SK-MEL-5 (cell line): ENCODE measurements around the gene GRIA1. TPM values are rescaled to one million over a fixed set of nuclear protein-coding genes. Genes with fewer than 3 reads are reported as not detected.

Source experiments
- DNase-seq: peaks from one replicate; pipeline ENCODE4 v3.0.0-alpha.2; 2016; ENCODE audit warnings: low read depth, low spot score
- in situ Hi-C: cut with HindIII; loops from 2 replicates; pipeline ENCODE4 v1.10.0; 2016; ENCODE audit warnings: low sequenced_read_pairs, high pct_unique_total_duplicates, low pct_unique_long_range_greater_than_20kb
- polyA plus RNA-seq, 2 experiments: library from polyadenylated mRNA; depleted of rRNA; stranded (reverse); fragments of >200 nt; gene quantifications; 2 replicates each; pipeline ENCODE4 v1.2.3, GENCODE V29; 2015
- total RNA-seq: library from RNA; depleted of rRNA; stranded (reverse); fragments of >200 nt; shearing (Covaris generic); gene quantifications from 2 replicates; pipeline ENCODE4 v1.2.3, GENCODE V29; 2014; rRNA removed

Gene GRIA1
- total RNA-seq: not detected in 2 replicates
- not detected in 2 replicates for polyA plus RNA-seq (2015; cell fraction: cytosol; rRNA removed)
- polyA plus RNA-seq (2015; cell fraction: nucleus; rRNA removed): not detected in 2 replicates

- no peak for DNase-seq
- in situ Hi-C loops: no loop called here
Observed at GRCh38 chr5:153490118-153491037, at the start of gene GRIA1. Gene GRIA1 (plus strand): TSS chr5:153490670.

GRCh38 chr5:153445875-153446579, 44.4 kb upstream of the GRIA1 start:
- no peak for DNase-seq
- in situ Hi-C loops: no loop called here

- in situ Hi-C loops: no loop called here
- no peak for DNase-seq
Observed at GRCh38 chr5:153447534-153447933, 42.9 kb upstream of the GRIA1 start.

GRCh38 chr5:153456354-153456753, 34.1 kb upstream of the GRIA1 start:
- DNase-seq: no peak
- in situ Hi-C loops: no loop called here

- in situ Hi-C loops: no loop called here
Observed at GRCh38 chr5:153456993-153457392, 33.5 kb upstream of the GRIA1 start.

GRCh38 chr5:153458268-153458667, 32.2 kb upstream of the GRIA1 start:
- no peak for DNase-seq
- in situ Hi-C loops: no loop called here

More at GRCh38 chr5:153456993-153457392, 33.5 kb upstream of the GRIA1 start:
- no peak for DNase-seq

- no peak for DNase-seq
- in situ Hi-C loops: no loop called here
Observed at GRCh38 chr5:153459051-153459743, 31.3 kb upstream of the GRIA1 start.

GRCh38 chr5:153460421-153460820, 30.0 kb upstream of the GRIA1 start:
- no peak for DNase-seq
- in situ Hi-C loops: no loop called here

GRCh38 chr5:153461341-153461740, 29.1 kb upstream of the GRIA1 start:
- in situ Hi-C loops: no loop called here
- DNase-seq: no peak

- in situ Hi-C loops: no loop called here
- DNase-seq: no peak
Observed at GRCh38 chr5:153463806-153464205, 26.7 kb upstream of the GRIA1 start.

- in situ Hi-C loops: no loop called here
- DNase-seq: no peak
Observed at GRCh38 chr5:153467546-153467945, 22.9 kb upstream of the GRIA1 start.

- in situ Hi-C loops: no loop called here
- no peak for DNase-seq
Observed at GRCh38 chr5:153469423-153469822, 21.0 kb upstream of the GRIA1 start.

GRCh38 chr5:153470736-153471135, 19.7 kb upstream of the GRIA1 start:
- DNase-seq: no peak
- in situ Hi-C loops: no loop called here

- DNase-seq: no peak
- in situ Hi-C loops: no loop called here
Observed at GRCh38 chr5:153476767-153477166, 13.7 kb upstream of the GRIA1 start.

- in situ Hi-C loops: no loop called here
- DNase-seq: no peak
Observed at GRCh38 chr5:153480401-153480800, 10.1 kb upstream of the GRIA1 start.

- no peak for DNase-seq
- in situ Hi-C loops: no loop called here
Observed at GRCh38 chr5:153483482-153483881, 7.0 kb upstream of the GRIA1 start.

GRCh38 chr5:153485641-153486040, 4.8 kb upstream of the GRIA1 start:
- in situ Hi-C loops: no loop called here
- DNase-seq: no peak

- no peak for DNase-seq
- in situ Hi-C loops: no loop called here
Observed at GRCh38 chr5:153486771-153487170, 3.7 kb upstream of the GRIA1 start.
